HepG2 (cell line): ENCODE data around the gene TRIM67. TPM values are rescaled to one million over a fixed set of nuclear protein-coding genes. Genes with fewer than 3 reads are reported as not detected.

Experiments used
- ARNT ChIP-seq: fragments of 450-650 bp; IDR thresholded peaks from 2 replicates; pipeline ENCODE4 v1.6.1; 2017
- BHLHE40 ChIP-seq: IDR thresholded peaks from 2 replicates; pipeline ENCODE4 v1.6.1; 2011; ENCODE audit warnings: low read length, improper control_type of control experiment
- CCDC6 ChIP-seq: sonication (generic); formaldehyde crosslinking; IDR thresholded peaks from 2 replicates; pipeline ENCODE4 v1.8.1; 2022; ENCODE audit warnings: mild to moderate bottlenecking, missing genetic modification reagents, moderate library complexity
- EED ChIP-seq: sonication (generic); formaldehyde crosslinking; IDR thresholded peaks from 2 replicates; pipeline ENCODE4 v1.5.0; 2020; ENCODE audit warnings: mild to moderate bottlenecking, missing genetic modification reagents
- GATAD1 ChIP-seq: IDR thresholded peaks from 2 replicates; pipeline ENCODE4 v1.6.1; 2016; ENCODE audit warnings: missing genetic modification reagents, missing compliant biosample characterization
- HMG20B ChIP-seq: conservative IDR thresholded peaks from 2 replicates; pipeline ENCODE4 v1.6.1; 2016; ENCODE audit warnings: missing genetic modification reagents, missing compliant biosample characterization
- HOXA5 ChIP-seq: sonication (generic); formaldehyde crosslinking; IDR thresholded peaks from 2 replicates; pipeline ENCODE4 v1.4.0; 2020; ENCODE audit warnings: missing genetic modification reagents
- LBX2 ChIP-seq: sonication (generic); formaldehyde crosslinking; IDR thresholded peaks from 2 replicates; pipeline ENCODE4 v1.5.0; 2020; ENCODE audit warnings: missing genetic modification reagents, mild to moderate bottlenecking, borderline replicate concordance
- LRRFIP1 ChIP-seq: sonication (generic); formaldehyde crosslinking; conservative IDR thresholded peaks from 2 replicates; pipeline ENCODE4 v1.4.0; 2020; ENCODE audit warnings: missing genetic modification reagents
- NFATC3 ChIP-seq: sonication (generic); formaldehyde crosslinking; IDR thresholded peaks from 2 replicates; pipeline ENCODE4 v1.5.1; 2020; ENCODE audit warnings: mild to moderate bottlenecking, missing genetic modification reagents
- POLR2G ChIP-seq: fragments of 200-400 bp; formaldehyde crosslinking; IDR thresholded peaks from 2 replicates; pipeline ENCODE4 v1.6.1; 2018; ENCODE audit warnings: mild to moderate bottlenecking, low read depth, low read length, moderate library complexity
- SRSF9 ChIP-seq: fragments of 200-400 bp; formaldehyde crosslinking; IDR thresholded peaks from 2 replicates; pipeline ENCODE4 v1.6.1; 2018; ENCODE audit warnings: borderline replicate concordance, mild to moderate bottlenecking, low read depth, low read length; ENCODE audit not compliant: insufficient read depth, poor library complexity, severe bottlenecking
- ZFAT ChIP-seq: sonication (generic); formaldehyde crosslinking; conservative IDR thresholded peaks from 2 replicates; pipeline ENCODE4 v1.8.1; 2023; ENCODE audit warnings: missing genetic modification reagents, inconsistent platforms
- ZFP1 ChIP-seq: IDR thresholded peaks from 2 replicates; pipeline ENCODE4 v1.6.1; 2016
- ZNF12 ChIP-seq: sonication (generic); formaldehyde crosslinking; IDR thresholded peaks from 2 replicates; pipeline ENCODE4 v1.5.0; 2020; ENCODE audit warnings: missing genetic modification reagents
- ZNF136 ChIP-seq: sonication (generic); formaldehyde crosslinking; IDR thresholded peaks from 2 replicates; pipeline ENCODE4 v1.8.1; 2022; ENCODE audit warnings: low read depth, mild to moderate bottlenecking, moderate library complexity, missing genetic modification reagents
- ZNF354B ChIP-seq: sonication (generic); formaldehyde crosslinking; IDR thresholded peaks from 2 replicates; pipeline ENCODE4 v1.8.0; 2022; ENCODE audit warnings: mild to moderate bottlenecking, missing genetic modification reagents
- ZNF430 ChIP-seq: sonication (generic); formaldehyde crosslinking; IDR thresholded peaks from 2 replicates; pipeline ENCODE4 v1.9.0; 2021; ENCODE audit warnings: mild to moderate bottlenecking, missing genetic modification reagents
- ZNF839 ChIP-seq: sonication (generic); formaldehyde crosslinking; IDR thresholded peaks from 2 replicates; pipeline ENCODE4 v1.4.0; 2020; ENCODE audit warnings: missing genetic modification reagents, mild to moderate bottlenecking, borderline replicate concordance
- ZNF891 ChIP-seq: sonication (generic); formaldehyde crosslinking; IDR thresholded peaks from 2 replicates; pipeline ENCODE4 v1.5.0; 2020; ENCODE audit warnings: mild to moderate bottlenecking, missing genetic modification reagents
- polyA plus RNA-seq, 8 experiments: library from polyadenylated mRNA; depleted of rRNA in 3 of 8; stranded (reverse) in 7 of 8; unstranded in 1 of 8; fragments of >200 nt; fragmentation: Illumina TruSeq in 4 of 8; extraction: Trizol in 4 of 8; gene quantifications; 2 replicates each; pipeline versions ENCODE4 v1.2.1 to v1.2.3, GENCODE V29; 2011 to 2016; ENCODE audit warnings: low read depth in 4 of 8, missing spikeins in 1 of 8, mixed read lengths in 1 of 8; ENCODE audit not compliant: insufficient read depth in 1 of 8
- total RNA-seq, 5 experiments: library from RNA; depleted of rRNA; stranded (reverse); fragments of >200 nt; fragmentation: Illumina TruSeq; extraction: Trizol; gene quantifications; 2 replicates each; pipeline ENCODE4 v1.2.3, GENCODE V29; 2016; ENCODE audit warnings: low read depth in 1 of 5
- TF ChIP-seq, protein P1 (sequence below): sonication (generic); formaldehyde crosslinking; IDR thresholded peaks from 2 replicates; pipeline ENCODE4 v1.5.0; 2020; ENCODE audit warnings: mild to moderate bottlenecking, missing genetic modification reagents
- TF ChIP-seq, protein P2 (sequence below): sonication (generic); formaldehyde crosslinking; IDR thresholded peaks from 2 replicates; pipeline ENCODE4 v1.4.0; 2020; ENCODE audit warnings: missing genetic modification reagents, borderline replicate concordance

The TRIM67 gene
- total and polyA plus RNA-seq, 2 of the 13 experiments (the other 11 are each of a cell fraction or from before 2014, with no cell fraction given) = not detected

DNA sequence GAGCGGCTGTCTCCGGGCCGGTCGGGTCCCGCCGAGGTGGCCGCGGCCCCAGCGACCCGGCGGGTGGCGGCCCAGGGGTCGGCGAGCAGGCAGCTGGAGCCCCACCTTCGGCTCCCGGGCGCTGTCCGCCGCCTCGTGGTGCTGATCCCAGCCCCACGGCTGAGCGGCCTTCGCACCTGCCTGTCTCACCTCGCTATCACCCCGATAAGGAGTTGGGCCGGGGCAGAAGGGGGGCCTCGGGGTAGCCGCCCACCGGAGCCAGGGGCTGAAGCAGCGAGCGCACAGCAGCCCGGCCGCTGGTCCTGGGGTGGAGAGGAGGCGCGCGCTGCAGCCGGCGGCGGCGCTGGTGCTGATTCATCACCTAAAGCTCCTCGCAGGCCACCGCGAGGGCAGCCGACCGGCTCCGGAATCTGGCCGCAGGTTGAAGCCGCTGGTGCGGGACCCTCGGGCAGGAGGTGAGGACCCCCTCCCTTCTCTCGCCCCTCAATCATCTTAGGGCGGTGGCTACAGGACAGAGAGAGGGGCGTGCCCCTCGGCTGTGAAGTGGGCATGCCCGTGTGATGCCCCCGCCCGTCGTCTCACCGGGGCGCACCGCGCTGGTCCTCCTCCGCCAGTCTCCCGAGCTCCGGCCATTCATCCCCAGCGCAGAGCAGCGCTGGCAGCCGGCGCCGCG, 575 bp downstream of the TRIM67 start (continued):
- TF ChIP-seq, protein P1, sequence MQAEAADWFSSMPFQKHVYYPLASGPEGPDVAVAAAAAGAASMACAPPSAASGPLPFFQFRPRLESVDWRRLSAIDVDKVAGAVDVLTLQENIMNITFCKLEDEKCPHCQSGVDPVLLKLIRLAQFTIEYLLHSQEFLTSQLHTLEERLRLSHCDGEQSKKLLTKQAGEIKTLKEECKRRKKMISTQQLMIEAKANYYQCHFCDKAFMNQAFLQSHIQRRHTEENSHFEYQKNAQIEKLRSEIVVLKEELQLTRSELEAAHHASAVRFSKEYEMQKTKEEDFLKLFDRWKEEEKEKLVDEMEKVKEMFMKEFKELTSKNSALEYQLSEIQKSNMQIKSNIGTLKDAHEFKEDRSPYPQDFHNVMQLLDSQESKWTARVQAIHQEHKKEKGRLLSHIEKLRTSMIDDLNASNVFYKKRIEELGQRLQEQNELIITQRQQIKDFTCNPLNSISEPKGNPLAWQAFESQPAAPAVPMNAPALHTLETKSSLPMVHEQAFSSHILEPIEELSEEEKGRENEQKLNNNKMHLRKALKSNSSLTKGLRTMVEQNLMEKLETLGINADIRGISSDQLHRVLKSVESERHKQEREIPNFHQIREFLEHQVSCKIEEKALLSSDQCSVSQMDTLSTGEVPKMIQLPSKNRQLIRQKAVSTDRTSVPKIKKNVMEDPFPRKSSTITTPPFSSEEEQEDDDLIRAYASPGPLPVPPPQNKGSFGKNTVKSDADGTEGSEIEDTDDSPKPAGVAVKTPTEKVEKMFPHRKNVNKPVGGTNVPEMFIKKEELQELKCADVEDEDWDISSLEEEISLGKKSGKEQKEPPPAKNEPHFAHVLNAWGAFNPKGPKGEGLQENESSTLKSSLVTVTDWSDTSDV = peak; percentile 87; the same call in 1 of the 2 replicates
- 0 out of 2 replicates have a peak, but pooled peaks have one; percentile 66 for TF ChIP-seq ZNF354B (CRISPR knock-in tag)
- TF ChIP-seq ZNF839 = no peak
- TF ChIP-seq GATAD1 (CRISPR knock-in tag) = peak; percentile 37; the same call in 1 of the 2 replicates
- no peak for TF ChIP-seq LRRFIP1 (CRISPR knock-in tag)
- TF ChIP-seq ZNF891 (CRISPR knock-in tag) = peak; percentile 84
- 0 out of 2 replicates have a peak, but pooled peaks have one; percentile 74 for TF ChIP-seq ZFAT
- TF ChIP-seq ZNF430 (CRISPR knock-in tag) = peak; percentile 87; the same call in 1 of the 2 replicates
- TF ChIP-seq ZFP1 = no peak
- no peak for TF ChIP-seq SRSF9
- TF ChIP-seq, protein P2, sequence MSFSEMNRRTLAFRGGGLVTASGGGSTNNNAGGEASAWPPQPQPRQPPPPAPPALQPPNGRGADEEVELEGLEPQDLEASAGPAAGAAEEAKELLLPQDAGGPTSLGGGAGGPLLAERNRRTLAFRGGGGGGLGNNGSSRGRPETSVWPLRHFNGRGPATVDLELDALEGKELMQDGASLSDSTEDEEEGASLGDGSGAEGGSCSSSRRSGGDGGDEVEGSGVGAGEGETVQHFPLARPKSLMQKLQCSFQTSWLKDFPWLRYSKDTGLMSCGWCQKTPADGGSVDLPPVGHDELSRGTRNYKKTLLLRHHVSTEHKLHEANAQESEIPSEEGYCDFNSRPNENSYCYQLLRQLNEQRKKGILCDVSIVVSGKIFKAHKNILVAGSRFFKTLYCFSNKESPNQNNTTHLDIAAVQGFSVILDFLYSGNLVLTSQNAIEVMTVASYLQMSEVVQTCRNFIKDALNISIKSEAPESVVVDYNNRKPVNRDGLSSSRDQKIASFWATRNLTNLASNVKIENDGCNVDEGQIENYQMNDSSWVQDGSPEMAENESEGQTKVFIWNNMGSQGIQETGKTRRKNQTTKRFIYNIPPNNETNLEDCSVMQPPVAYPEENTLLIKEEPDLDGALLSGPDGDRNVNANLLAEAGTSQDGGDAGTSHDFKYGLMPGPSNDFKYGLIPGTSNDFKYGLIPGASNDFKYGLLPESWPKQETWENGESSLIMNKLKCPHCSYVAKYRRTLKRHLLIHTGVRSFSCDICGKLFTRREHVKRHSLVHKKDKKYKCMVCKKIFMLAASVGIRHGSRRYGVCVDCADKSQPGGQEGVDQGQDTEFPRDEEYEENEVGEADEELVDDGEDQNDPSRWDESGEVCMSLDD (CRISPR knock-in tag) = no peak
- no peak for TF ChIP-seq ARNT
- TF ChIP-seq NFATC3 (CRISPR knock-in tag) = 0 out of 2 replicates have a peak, but pooled peaks have one; percentile 28
- TF ChIP-seq ZNF136 = no peak
- peak; percentile 95 for TF ChIP-seq EED (CRISPR knock-in tag)
- TF ChIP-seq POLR2G = no peak
- TF ChIP-seq ZNF12 = peak; percentile 72; the same call in 1 of the 2 replicates
- peak; percentile 97 for TF ChIP-seq CCDC6 (CRISPR knock-in tag)
- TF ChIP-seq BHLHE40 = no peak
- peak; percentile 93 for TF ChIP-seq HOXA5 (CRISPR knock-in tag)
- TF ChIP-seq HMG20B (CRISPR knock-in tag) = no peak
- no peak for TF ChIP-seq LBX2 (CRISPR knock-in tag)
